Esophagus squamous epithelium (tissue), 5 donors: ENCODE results near the gene RDH12. TPM values are rescaled to one million over a fixed set of nuclear protein-coding genes. Genes with fewer than 3 reads are reported as not detected.

Source experiments
- DNase-seq: peaks from one replicate; lab custom pipeline; 2025; lab: John Stamatoyannopoulos, UW
- H3K27ac ChIP-seq, 4 donors: fragments of 200-600 bp; sonication (generic); one replicate each; pipeline ENCODE4 v1.5.1; 2016 to 2019; ENCODE audit warnings: mild to moderate bottlenecking in 1 of 4
- H3K27me3 ChIP-seq, 4 donors: fragments of 200-600 bp; sonication (generic); 1 replicate in 3 of 4; 2 replicates in 1 of 4; pipeline versions ENCODE4 v1.5.1 to v1.6.0; 2017 to 2021; ENCODE audit warnings: antibody characterized with exemption in 1 of 4
- H3K36me3 ChIP-seq, 3 donors: fragments of 200-600 bp; sonication (generic); one replicate each; pipeline ENCODE4 v1.5.1; 2016 to 2019
- H3K4me1 ChIP-seq, 3 donors: fragments of 200-600 bp; sonication (generic); one replicate each; pipeline ENCODE4 v1.5.1; 2017 to 2019
- H3K4me3 ChIP-seq, 4 donors: fragments of 200-600 bp; sonication (generic); 1 replicate in 3 of 4; 2 replicates in 1 of 4; pipeline ENCODE4 v1.5.1; 2016 to 2019; ENCODE audit warnings: mild to moderate bottlenecking in 2 of 4, moderate library complexity in 1 of 4
- H3K9me3 ChIP-seq, 3 donors: fragments of 200-600 bp; sonication (generic); one replicate each; pipeline ENCODE4 v1.5.1; 2016 to 2019
- CTCF ChIP-seq, 6 experiments: fragments of 450-650 bp in 4 of 6; fragments of 200-600 bp in 2 of 6; sonication (generic) in 2 of 6; IDR thresholded peaks; one replicate each; pipeline ENCODE4 v1.5.1; 2016 to 2019; ENCODE audit warnings: antibody characterized with exemption in 6 of 6, mild to moderate bottlenecking in 4 of 6, moderate library complexity in 4 of 6
- POLR2A ChIP-seq, 4 donors: fragments of 450-650 bp; IDR thresholded peaks; one replicate each; pipeline ENCODE4 v1.6.1; 2017; ENCODE audit warnings: antibody characterized with exemption in 4 of 4, mild to moderate bottlenecking in 4 of 4, moderate library complexity in 3 of 4
- WGBS, 2 donors: methylation state at CpG; one replicate each; pipeline ENCODE4 v1.1.5; 2018; 5-methylcytosine and 5-hydroxymethylcytosine counted together
- intact Hi-C: fragments of 100-400 bp; cut with DNase I; formaldehyde crosslinking; loops from one replicate; pipeline ENCODE4 v1.15.0; 2022
- total RNA-seq, 4 donors: library from RNA; depleted of rRNA; stranded (reverse); fragments of >200 nt; gene quantifications; one replicate each; pipeline ENCODE4 v1.1.0, GENCODE V29; 2016
- donor health status: DM: yes; HTN: yes; CAD: no.

The RDH12 gene
- total RNA-seq, 4 donors from 2014 or later, result 4.0 to 35.3 (median 29.4) TPM

GRCh38 chr14:67666750-67667449 lies 34.8 kb upstream of the RDH12 start:
- intact Hi-C loops, result loop anchor here (10.0 kb wide), 1 partner anchor 52 kb away; the partner anchor contains the start of gene ARG2
- Histone ChIP-seq H3K36me3 (peaks cover 0 to 3% (median 0%) of the 10 kb centered on the region in 3 donors), H3K4me1 (peaks cover 0 to 55% (median 20%) of the 10 kb centered on the region in 3 donors), H3K27me3 (no peaks in the 10 kb centered on the region), H3K9me3 (no peaks in the 10 kb centered on the region), H3K27ac (no peak overlapping the region), H3K4me3 (no peak overlapping the region)
- TF ChIP-seq CTCF (IDR thresholded peaks at IDR 0.05), result peak; percentile 38 to 76 (median 55)
- no peak for TF ChIP-seq POLR2A (IDR thresholded peaks at IDR 0.05)
- 9 to 17% methylated on average over 1 of the region's 1 CpG for WGBS, 2 donors
- DNase-seq, result no peak

GRCh38 chr14:67668559-67668958 lies 33.1 kb upstream of the RDH12 start:
- no peak for DNase-seq
- TF ChIP-seq POLR2A (IDR thresholded peaks at IDR 0.05) (no peak), CTCF (IDR thresholded peaks at IDR 0.05) (no peak)
- H3K9me3 ChIP-seq, result no peaks in the 10 kb centered on the region
- H3K36me3 ChIP-seq, result no peaks in the 10 kb centered on the region
- intact Hi-C loops, result loop anchor here (10.0 kb wide), 1 partner anchor 54 kb away; the partner anchor contains the start of gene ARG2
- no peak overlapping the region for H3K27ac ChIP-seq
- H3K4me3 ChIP-seq, result no peak overlapping the region
- peaks cover 7 to 66% (median 32%) of the 10 kb centered on the region in 3 donors for H3K4me1 ChIP-seq
- no peaks in the 10 kb centered on the region for H3K27me3 ChIP-seq

- WGBS, 2 donors, result 33 to 35% methylated on average over 5 of the region's 5 CpGs
- no peaks in the 10 kb centered on the region for H3K27me3 ChIP-seq
- no peak for DNase-seq
- peak overlapping the region in 2 of 4 donors; percentile 97 to 98 for H3K27ac ChIP-seq
- intact Hi-C loops, result no loop called here
- H3K4me3 ChIP-seq, result peak overlapping the region; percentile 89 to 99 (median 97)
- H3K9me3 ChIP-seq, result no peaks in the 10 kb centered on the region
- H3K4me1 ChIP-seq, result peaks cover 13 to 45% (median 21%) of the 10 kb centered on the region in 3 donors
- H3K36me3 ChIP-seq, result peaks cover 0 to 11% (median 0%) of the 10 kb centered on the region in 3 donors
- no peak for TF ChIP-seq CTCF (IDR thresholded peaks at IDR 0.05)
- no peak for TF ChIP-seq POLR2A (IDR thresholded peaks at IDR 0.05)
Observed at GRCh38 chr14:67673451-67673850, 28.2 kb upstream of the RDH12 start.

GRCh38 chr14:67674139-67674479 lies 27.6 kb upstream of the RDH12 start:
- no peaks in the 10 kb centered on the region for H3K9me3 ChIP-seq
- no peak for TF ChIP-seq POLR2A (IDR thresholded peaks at IDR 0.05)
- peak in 4 of 6 experiments; percentile 16 to 25 (median 20) for TF ChIP-seq CTCF (IDR thresholded peaks at IDR 0.05)
- peak overlapping the region; percentile 93 to 98 (median 98) for H3K27ac ChIP-seq
- H3K27me3 ChIP-seq, result no peaks in the 10 kb centered on the region
- H3K4me3 ChIP-seq, result peak overlapping the region; percentile 89 to 99 (median 97)
- DNase-seq, result no peak
- 0% methylated on average over 2 to 7 of the region's 25 CpGs for WGBS, 2 donors
- intact Hi-C loops, result no loop called here
- peaks cover 0 to 18% (median 0%) of the 10 kb centered on the region in 3 donors for H3K36me3 ChIP-seq
- peaks cover 13 to 45% (median 21%) of the 10 kb centered on the region in 3 donors for H3K4me1 ChIP-seq

GRCh38 chr14:67674480-67675218 lies 27.0 kb upstream of the RDH12 start, which contains the start of gene VTI1B:
VTI1B (minus strand) TSS chr14:67674632; CDS start chr14:67674489, 143 bp downstream.
- peak within 1 kb of the TSS; percentile 89 to 99 (median 97) for H3K4me3 ChIP-seq
- intact Hi-C loops, result no loop called here
- peak within 1 kb of the TSS; percentile 93 to 98 (median 98) for H3K27ac ChIP-seq
- 0% methylated on average over 2 to 13 of the region's 87 CpGs for WGBS, 2 donors
- TF ChIP-seq CTCF (IDR thresholded peaks at IDR 0.05) (peak in 1 of 6 experiments; percentile 15), POLR2A (IDR thresholded peaks at IDR 0.05) (peak in 2 of 4 donors; percentile 69 to 74)
- no peaks in the 10 kb centered on the region for H3K9me3 ChIP-seq
- no peaks in the 10 kb centered on the region for H3K27me3 ChIP-seq
- peak; percentile 26 for DNase-seq
- H3K4me1 ChIP-seq, result peaks cover 13 to 45% (median 21%) of the 10 kb centered on the region in 3 donors
- peaks cover 0 to 22% (median 0%) of the 10 kb centered on the region in 3 donors for H3K36me3 ChIP-seq
